Right lobe of liver (tissue), 4 donors: ENCODE results near the gene NUDT22.

Source experiments
- CTCF ChIP-seq, 4 donors: fragments of 200-600 bp in 3 of 4; fragments of 450-650 bp in 1 of 4; IDR thresholded peaks; one replicate each; pipeline versions ENCODE4 v1.5.1 to v1.8.0; 2016 to 2022; ENCODE audit warnings: antibody characterized with exemption in 4 of 4, mild to moderate bottlenecking in 2 of 4
- POLR2A ChIP-seq: fragments of 450-650 bp; IDR thresholded peaks from one replicate; pipeline ENCODE4 v1.6.1; 2017; ENCODE audit warnings: antibody characterized with exemption, mild to moderate bottlenecking
- donor health status: DM: no; HTN: no; CAD: no.
- donor health status: DM: no; HTN: no; CAD: no.
- donor health status: DM: no; HTN: yes; CAD: no.

GRCh38 chr11:64222651-64223000 lies 3.4 kb upstream of the NUDT22 start:
- no peak for TF ChIP-seq CTCF (IDR thresholded peaks at IDR 0.05)
- no peak for TF ChIP-seq POLR2A
